Measurements from ENCODE around the gene CDRT15. TPM values are rescaled to one million over a fixed set of nuclear protein-coding genes. Genes with fewer than 3 reads are reported as not detected.
"Not testable (repeated sequence)": the region's sequence is repeated elsewhere in the genome, so short reads cannot be mapped to it uniquely, and the experiment has no call there.

Gene CDRT15
- total and polyA plus RNA-seq, 4 donors = not detected

- H3K4me3 ChIP-seq (ENCODE audit: low read length in 2 of 2) = no peak overlapping the region
- DNase-seq (no peak), ATAC-seq (ENCODE audit: low FRiP score) (no peak)
- H3K36me3 ChIP-seq (ENCODE audit: control insufficient read depth in 1 of 2, insufficient read depth in 2 of 2, low read length in 1 of 2) = no peaks in the 10 kb centered on the region
- H3K27ac ChIP-seq (ENCODE audit: low read depth in 1 of 2, low read length in 2 of 2) = no peak overlapping the region
- intact Hi-C loops (cut with DNase I) = no loop called here
- WGBS, 2 donors = 96 to 98% methylated on average over 4 of the region's 4 CpGs
- H3K9me3 ChIP-seq (ENCODE audit: control insufficient read depth, low read length) = no peaks in the 10 kb centered on the region
- H3K27me3 ChIP-seq (ENCODE audit: control insufficient read depth in 1 of 2, insufficient read depth in 2 of 2, low read length in 1 of 2) = no peaks in the 10 kb centered on the region
- no peaks in the 10 kb centered on the region for H3K4me1 ChIP-seq (ENCODE audit: control insufficient read depth in 1 of 2, insufficient read depth in 2 of 2, low read length in 2 of 2)
Measured at GRCh38 chr17:14198575-14198974, 38.1 kb downstream of the CDRT15 start.

- no peak overlapping the region for H3K4me3 ChIP-seq (ENCODE audit: low read length in 2 of 2)
- no peak overlapping the region for H3K27ac ChIP-seq (ENCODE audit: low read depth in 1 of 2, low read length in 2 of 2)
- H3K4me1 ChIP-seq (ENCODE audit: control insufficient read depth in 1 of 2, insufficient read depth in 2 of 2, low read length in 2 of 2) = no peaks in the 10 kb centered on the region
- intact Hi-C loops (cut with DNase I) = no loop called here
- no peaks in the 10 kb centered on the region for H3K9me3 ChIP-seq (ENCODE audit: control insufficient read depth, low read length)
- ATAC-seq (ENCODE audit: low FRiP score) (no peak), DNase-seq (no peak)
- WGBS, 2 donors = 52 to 62% methylated on average over 6 of the region's 6 CpGs
- no peaks in the 10 kb centered on the region for H3K36me3 ChIP-seq (ENCODE audit: control insufficient read depth in 1 of 2, insufficient read depth in 2 of 2, low read length in 1 of 2)
- H3K27me3 ChIP-seq (ENCODE audit: control insufficient read depth in 1 of 2, insufficient read depth in 2 of 2, low read length in 1 of 2) = no peaks in the 10 kb centered on the region
Measured at GRCh38 chr17:14198013-14198412, 38.6 kb downstream of the CDRT15 start.

DNA sequence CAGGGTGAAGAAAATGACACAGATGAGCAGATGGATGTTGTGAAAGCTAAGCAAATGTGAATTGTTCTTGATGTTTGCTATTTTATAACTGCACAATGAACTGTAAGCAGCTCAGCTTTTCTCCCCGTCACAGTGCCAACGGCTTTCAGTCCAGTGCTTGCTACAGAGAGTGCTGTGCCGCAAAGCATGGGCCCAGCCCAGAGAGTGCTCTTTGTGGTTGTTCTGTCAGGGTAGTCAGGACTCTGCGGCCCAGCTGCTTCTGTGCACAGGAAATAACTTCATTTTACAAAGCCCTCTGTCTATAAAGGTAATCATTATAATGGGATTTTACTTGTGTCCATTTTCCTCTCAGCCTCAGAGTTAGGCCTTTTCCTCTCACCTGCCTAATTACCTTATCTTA, 39.1 kb downstream of the CDRT15 start:
- no peak for DNase-seq
- no peaks in the 10 kb centered on the region for H3K4me1 ChIP-seq (ENCODE audit: control insufficient read depth in 1 of 2, insufficient read depth in 2 of 2, low read length in 2 of 2)

GRCh38 chr17:14197057-14197456, 39.6 kb downstream of the CDRT15 start:
- H3K27ac ChIP-seq (ENCODE audit: low read depth in 1 of 2, low read length in 2 of 2) = no peak overlapping the region
- intact Hi-C loops (cut with DNase I) = no loop called here
- H3K9me3 ChIP-seq (ENCODE audit: control insufficient read depth, low read length) = no peaks in the 10 kb centered on the region
- no peak overlapping the region for H3K4me3 ChIP-seq (ENCODE audit: low read length in 2 of 2)
- ATAC-seq (ENCODE audit: low FRiP score) (no peak), DNase-seq (no peak)
- H3K36me3 ChIP-seq (ENCODE audit: control insufficient read depth in 1 of 2, insufficient read depth in 2 of 2, low read length in 1 of 2) = no peaks in the 10 kb centered on the region
- H3K4me1 ChIP-seq (ENCODE audit: control insufficient read depth in 1 of 2, insufficient read depth in 2 of 2, low read length in 2 of 2) = no peaks in the 10 kb centered on the region
- WGBS, 2 donors = 95 to 100% methylated on average over 2 of the region's 2 CpGs
- H3K27me3 ChIP-seq (ENCODE audit: control insufficient read depth in 1 of 2, insufficient read depth in 2 of 2, low read length in 1 of 2) = no peaks in the 10 kb centered on the region

More for the DNA sequence above, 39.1 kb downstream of the CDRT15 start:
- H3K27me3 ChIP-seq (ENCODE audit: control insufficient read depth in 1 of 2, insufficient read depth in 2 of 2, low read length in 1 of 2) = no peaks in the 10 kb centered on the region
- no peaks in the 10 kb centered on the region for H3K9me3 ChIP-seq (ENCODE audit: control insufficient read depth, low read length)
- no peak overlapping the region for H3K4me3 ChIP-seq (ENCODE audit: low read length in 2 of 2)
- intact Hi-C loops (cut with DNase I) = no loop called here
- 61 to 95% methylated on average over 4 of the region's 4 CpGs for WGBS, 2 donors
- H3K36me3 ChIP-seq (ENCODE audit: control insufficient read depth in 1 of 2, insufficient read depth in 2 of 2, low read length in 1 of 2) = no peaks in the 10 kb centered on the region
- H3K27ac ChIP-seq (ENCODE audit: low read depth in 1 of 2, low read length in 2 of 2) = no peak overlapping the region
- ATAC-seq (ENCODE audit: low FRiP score) = no peak

- ATAC-seq (ENCODE audit: low FRiP score) (no peak), DNase-seq (no peak)
- Histone ChIP-seq H3K27ac (ENCODE audit: low read depth in 1 of 2, low read length in 2 of 2) (no peak overlapping the region), H3K4me3 (ENCODE audit: low read length in 2 of 2) (no peak overlapping the region), H3K9me3 (ENCODE audit: control insufficient read depth, low read length) (no peaks in the 10 kb centered on the region), H3K4me1 (ENCODE audit: control insufficient read depth in 1 of 2, insufficient read depth in 2 of 2, low read length in 2 of 2) (no peaks in the 10 kb centered on the region), H3K27me3 (ENCODE audit: control insufficient read depth in 1 of 2, insufficient read depth in 2 of 2, low read length in 1 of 2) (no peaks in the 10 kb centered on the region), H3K36me3 (ENCODE audit: control insufficient read depth in 1 of 2, insufficient read depth in 2 of 2, low read length in 1 of 2) (no peaks in the 10 kb centered on the region)
- 87 to 95% methylated on average over 4 of the region's 4 CpGs for WGBS, 2 donors
- intact Hi-C loops (cut with DNase I) = no loop called here
Measured at GRCh38 chr17:14196377-14196997, 40.2 kb downstream of the CDRT15 start.

DNA sequence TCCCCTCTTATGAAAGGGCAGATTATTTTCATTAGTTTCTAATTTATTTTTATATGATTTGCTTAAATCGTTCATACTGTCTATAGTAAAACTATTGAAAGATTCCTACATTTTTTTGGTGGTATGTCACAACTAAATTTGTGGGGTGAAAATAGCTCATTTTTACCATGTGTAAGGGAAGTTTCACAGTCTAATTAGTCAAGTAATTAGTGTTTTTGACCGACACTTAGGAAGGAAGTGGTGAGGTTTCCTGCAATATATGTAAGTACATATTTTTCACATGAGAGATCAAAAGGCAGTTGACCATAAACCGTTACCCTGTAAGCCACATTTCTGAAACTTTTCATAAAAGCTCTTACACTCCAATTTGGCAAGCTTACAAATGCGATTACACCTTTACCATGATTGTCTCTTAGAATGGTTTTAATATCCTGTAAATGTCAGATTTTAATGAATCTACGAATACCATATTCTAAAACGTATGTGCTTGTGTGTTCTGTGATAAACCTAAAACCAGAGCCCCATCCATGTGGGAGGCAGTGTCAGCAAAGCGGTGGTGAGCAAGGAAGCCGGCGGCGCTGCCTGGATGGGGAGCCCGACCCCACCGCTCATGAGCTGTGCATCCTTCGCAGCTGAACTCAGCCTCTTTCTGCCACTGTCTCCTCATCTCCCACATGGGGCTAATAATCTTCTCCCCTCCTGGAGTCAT, 43.9 kb downstream of the CDRT15 start:
- ATAC-seq (ENCODE audit: low FRiP score); DNase-seq; H3K4me1 ChIP-seq (ENCODE audit: control insufficient read depth in 1 of 2, insufficient read depth in 2 of 2, low read length in 2 of 2); H3K4me3 ChIP-seq (ENCODE audit: low read length in 2 of 2); H3K27ac ChIP-seq (ENCODE audit: low read depth in 1 of 2, low read length in 2 of 2); H3K36me3 ChIP-seq (ENCODE audit: control insufficient read depth in 1 of 2, insufficient read depth in 2 of 2, low read length in 1 of 2); H3K27me3 ChIP-seq (ENCODE audit: control insufficient read depth in 1 of 2, insufficient read depth in 2 of 2, low read length in 1 of 2); intact Hi-C loops (cut with DNase I); H3K9me3 ChIP-seq (ENCODE audit: control insufficient read depth, low read length): not testable (repeated sequence)
- WGBS, 2 donors = 93% methylated on average over 12 of the region's 13 CpGs

- ATAC-seq (ENCODE audit: low FRiP score); H3K9me3 ChIP-seq (ENCODE audit: control insufficient read depth, low read length); H3K4me3 ChIP-seq (ENCODE audit: low read length in 2 of 2); H3K27ac ChIP-seq (ENCODE audit: low read depth in 1 of 2, low read length in 2 of 2); DNase-seq; H3K36me3 ChIP-seq (ENCODE audit: control insufficient read depth in 1 of 2, insufficient read depth in 2 of 2, low read length in 1 of 2); intact Hi-C loops (cut with DNase I); H3K4me1 ChIP-seq (ENCODE audit: control insufficient read depth in 1 of 2, insufficient read depth in 2 of 2, low read length in 2 of 2); H3K27me3 ChIP-seq (ENCODE audit: control insufficient read depth in 1 of 2, insufficient read depth in 2 of 2, low read length in 1 of 2): not testable (repeated sequence)
- 81 to 86% methylated on average over 10 to 11 of the region's 11 CpGs for WGBS, 2 donors
Measured at GRCh38 chr17:14192039-14192438, 44.6 kb downstream of the CDRT15 start.

DNA sequence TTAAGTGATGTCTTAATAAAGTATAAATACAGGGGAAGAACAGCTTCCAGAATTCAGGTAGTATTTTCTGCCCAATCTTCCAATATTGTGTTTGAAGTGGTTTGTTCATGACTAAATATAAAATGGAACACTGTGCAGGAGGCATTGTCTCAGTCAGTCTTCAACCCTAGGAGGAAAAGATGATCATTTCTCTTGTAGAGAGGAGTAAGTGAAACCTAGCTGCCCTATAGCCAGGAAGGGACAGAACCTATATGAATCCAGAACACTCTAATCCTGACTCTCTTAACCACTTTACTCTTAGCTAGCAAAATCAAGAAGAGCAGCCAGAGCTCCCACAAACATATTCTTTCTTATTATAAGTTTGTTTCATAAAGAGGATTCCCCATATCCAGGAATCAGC, 45.2 kb downstream of the CDRT15 start:
- H3K9me3 ChIP-seq (ENCODE audit: control insufficient read depth, low read length); H3K27ac ChIP-seq (ENCODE audit: low read depth in 1 of 2, low read length in 2 of 2); DNase-seq; H3K4me3 ChIP-seq (ENCODE audit: low read length in 2 of 2); H3K36me3 ChIP-seq (ENCODE audit: control insufficient read depth in 1 of 2, insufficient read depth in 2 of 2, low read length in 1 of 2); H3K4me1 ChIP-seq (ENCODE audit: control insufficient read depth in 1 of 2, insufficient read depth in 2 of 2, low read length in 2 of 2); ATAC-seq (ENCODE audit: low FRiP score); intact Hi-C loops (cut with DNase I); H3K27me3 ChIP-seq (ENCODE audit: control insufficient read depth in 1 of 2, insufficient read depth in 2 of 2, low read length in 1 of 2): not testable (repeated sequence)

DNA sequence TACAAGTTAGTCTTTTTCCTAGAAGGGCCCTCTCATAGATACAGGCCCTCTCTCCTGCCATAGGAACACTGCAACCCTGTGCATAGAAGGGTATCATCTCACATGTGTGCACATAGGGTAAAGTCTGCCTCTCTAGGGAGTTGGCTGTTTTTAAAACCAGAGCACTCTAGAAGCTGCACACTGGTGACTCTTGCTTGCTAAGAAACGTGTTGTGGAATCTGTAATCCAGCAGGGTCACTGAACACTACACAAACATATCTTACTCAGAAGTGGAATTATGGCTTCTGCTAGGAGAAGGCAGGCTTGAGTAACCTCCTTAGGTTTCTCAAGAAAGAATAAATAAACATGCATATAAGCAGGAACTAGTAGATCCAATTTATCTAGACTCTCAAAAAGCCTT, 45.9 kb downstream of the CDRT15 start:
- WGBS, 2 donors = 75 to 81% methylated on average over 1 of the region's 1 CpG

More for the DNA sequence above, 45.9 kb downstream of the CDRT15 start:
- H3K27ac ChIP-seq (ENCODE audit: low read depth in 1 of 2, low read length in 2 of 2); H3K27me3 ChIP-seq (ENCODE audit: control insufficient read depth in 1 of 2, insufficient read depth in 2 of 2, low read length in 1 of 2); H3K36me3 ChIP-seq (ENCODE audit: control insufficient read depth in 1 of 2, insufficient read depth in 2 of 2, low read length in 1 of 2); H3K4me1 ChIP-seq (ENCODE audit: control insufficient read depth in 1 of 2, insufficient read depth in 2 of 2, low read length in 2 of 2); H3K4me3 ChIP-seq (ENCODE audit: low read length in 2 of 2); DNase-seq; H3K9me3 ChIP-seq (ENCODE audit: control insufficient read depth, low read length); ATAC-seq (ENCODE audit: low FRiP score); intact Hi-C loops (cut with DNase I): not testable (repeated sequence)
